NCI-H2081 (cell line): ENCODE measurements around the gene CKB.
"Not testable (repeated sequence)": the region's sequence is repeated elsewhere in the genome, so short reads cannot be mapped to it uniquely, and the experiment has no call there.

Experiments used
- DNase-seq, 2 experiments: peaks; one replicate each; lab custom pipeline; 2025; lab: John Stamatoyannopoulos, UW

Gene CKB

DNA sequence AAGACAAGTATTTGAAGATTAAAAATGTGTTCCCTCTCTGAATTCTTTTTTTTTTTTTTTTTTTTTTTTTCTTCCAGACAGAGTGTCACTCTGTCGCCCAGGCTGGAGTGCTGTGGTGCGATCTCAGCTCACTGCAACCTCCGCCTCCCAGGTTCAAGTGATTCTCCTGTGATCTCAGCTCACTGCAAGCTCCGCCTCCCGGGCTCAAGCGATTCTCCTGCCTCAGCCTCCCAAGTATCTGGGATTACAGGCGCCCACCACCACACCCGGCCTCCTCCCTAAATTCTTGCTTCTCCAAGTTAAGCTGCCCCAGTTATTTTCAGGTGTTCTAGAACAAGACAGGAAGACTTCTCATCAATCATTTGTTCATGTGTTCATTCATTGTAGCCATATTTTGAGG, 10.4 kb downstream of the CKB start:
- DNase-seq: not testable (repeated sequence)

DNA sequence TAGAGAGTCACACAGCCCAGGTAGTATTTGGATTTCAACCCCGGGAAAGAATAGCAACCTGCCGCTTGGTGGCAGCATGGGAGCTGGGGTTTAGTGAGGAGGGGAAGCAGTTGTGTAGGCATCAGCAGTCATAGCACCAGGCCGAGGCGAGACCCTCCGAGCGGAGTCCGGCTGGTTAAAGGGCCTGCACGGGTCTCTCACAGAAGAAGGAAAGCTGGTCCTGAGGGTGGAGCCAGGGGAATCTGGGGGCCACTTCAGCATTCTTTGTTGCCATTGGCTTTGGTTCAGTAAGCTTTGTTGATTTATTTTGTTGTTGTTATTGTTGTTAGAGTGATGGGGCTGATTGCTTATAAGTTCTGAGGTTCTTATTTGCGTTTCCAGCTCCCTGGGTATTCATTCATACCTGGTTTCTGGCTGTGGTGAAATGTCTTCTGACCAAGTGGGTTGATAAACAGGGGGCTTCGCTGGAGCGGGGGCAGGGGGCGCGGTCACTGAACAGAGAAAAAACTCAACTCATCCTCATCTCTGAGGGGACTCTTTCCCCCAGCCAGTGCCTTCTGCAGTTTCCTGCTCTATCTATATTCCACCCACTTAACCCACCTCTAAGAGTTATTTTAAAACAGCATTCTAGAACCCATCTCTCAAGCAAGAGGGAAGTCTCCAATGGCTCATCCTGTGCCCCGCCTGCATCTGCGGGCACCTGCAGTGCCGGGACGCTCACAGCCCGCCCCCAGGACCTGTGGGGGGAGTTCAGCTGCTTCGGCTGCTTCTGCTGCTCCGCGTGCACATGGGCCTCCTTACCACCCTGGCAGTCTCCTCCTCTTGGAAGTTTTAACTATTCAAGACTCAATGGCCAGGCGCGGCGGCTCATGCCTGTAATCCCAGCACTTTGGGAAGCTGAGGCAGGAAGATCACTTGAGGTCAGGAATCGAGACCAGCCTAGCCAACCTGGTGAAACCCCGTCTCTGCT, 11.6 kb downstream of the CKB start:
- DNase-seq: no peak

DNA sequence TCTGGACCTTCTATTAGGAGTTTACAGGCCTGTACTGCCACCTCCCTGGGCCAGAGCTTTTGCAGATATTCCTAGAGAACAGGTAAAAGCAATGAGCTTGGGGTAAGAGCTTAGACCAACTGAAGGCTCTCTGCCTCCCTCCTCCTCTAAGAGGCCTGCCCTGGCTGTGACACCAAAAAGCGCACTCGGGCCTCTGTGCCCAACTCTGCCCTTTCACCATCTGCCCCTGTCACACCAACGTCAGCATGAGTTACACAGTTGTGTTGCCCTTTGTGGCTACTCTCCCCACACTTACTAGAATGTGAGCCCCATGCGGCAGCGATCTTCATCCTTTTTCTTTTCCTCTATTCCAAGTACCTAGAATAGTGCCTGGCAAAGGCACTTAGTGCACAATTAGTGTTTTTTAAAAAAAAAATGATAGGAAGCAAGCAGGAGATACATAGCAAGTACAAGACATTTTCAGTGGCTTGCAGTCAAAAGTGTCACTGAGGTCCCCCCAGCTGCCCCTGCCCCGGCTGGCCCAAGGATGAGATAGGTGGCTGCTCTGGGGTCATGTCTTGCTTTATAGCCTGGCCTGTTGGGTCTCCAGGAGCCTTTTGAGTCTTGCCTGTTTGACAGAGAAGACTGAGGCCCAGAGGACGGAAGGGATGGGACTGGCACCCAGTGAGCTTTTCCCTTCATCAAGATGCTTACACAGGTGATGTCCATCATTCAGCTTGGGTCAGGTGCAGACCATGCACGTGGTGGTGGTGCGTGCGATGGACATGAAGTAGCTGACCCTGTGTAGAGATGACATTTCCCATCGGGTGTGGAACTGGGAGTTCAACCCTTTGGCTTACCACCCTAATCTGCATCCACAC, 12.5 kb downstream of the CKB start:
- no peak for DNase-seq

DNA sequence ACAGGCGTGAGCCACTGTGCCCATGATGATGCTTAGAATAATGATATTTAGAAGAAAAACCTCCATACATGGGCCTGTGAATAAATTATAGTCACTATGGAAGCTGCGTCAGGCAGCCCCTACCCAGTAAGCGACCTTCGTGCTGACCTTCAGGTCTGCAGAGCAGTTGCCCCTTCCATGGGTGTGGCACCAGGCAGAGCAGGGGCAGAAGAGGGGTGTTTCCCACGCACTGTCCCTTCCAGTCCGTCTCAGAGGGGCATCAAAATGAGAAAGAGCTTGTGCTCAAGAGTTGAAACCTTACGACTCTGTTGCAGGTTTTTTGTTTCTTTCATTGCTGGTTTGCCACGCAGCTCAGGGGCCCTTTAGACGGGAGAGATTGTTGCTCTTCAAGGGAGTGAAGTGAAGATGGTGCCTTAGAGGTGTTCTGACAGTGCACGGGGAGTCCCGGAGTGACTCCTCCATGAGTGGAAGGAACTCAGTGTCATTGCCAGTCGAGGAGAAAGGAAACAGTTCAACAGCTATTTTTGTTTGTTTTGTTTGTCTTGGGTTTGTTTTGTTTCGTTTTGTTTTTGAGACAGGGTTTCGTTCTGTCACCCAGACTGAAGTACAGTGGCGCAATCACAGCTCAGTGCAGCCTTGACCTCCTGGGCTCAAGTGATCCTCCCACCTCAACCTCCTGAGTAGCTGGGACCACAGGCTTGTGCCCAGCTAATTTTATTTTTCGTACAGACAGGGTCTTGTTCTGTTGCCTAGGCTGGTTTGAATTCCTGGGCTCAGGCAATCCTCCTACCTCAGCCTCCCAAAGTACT, 13.9 kb downstream of the CKB start:
- no peak for DNase-seq

DNA sequence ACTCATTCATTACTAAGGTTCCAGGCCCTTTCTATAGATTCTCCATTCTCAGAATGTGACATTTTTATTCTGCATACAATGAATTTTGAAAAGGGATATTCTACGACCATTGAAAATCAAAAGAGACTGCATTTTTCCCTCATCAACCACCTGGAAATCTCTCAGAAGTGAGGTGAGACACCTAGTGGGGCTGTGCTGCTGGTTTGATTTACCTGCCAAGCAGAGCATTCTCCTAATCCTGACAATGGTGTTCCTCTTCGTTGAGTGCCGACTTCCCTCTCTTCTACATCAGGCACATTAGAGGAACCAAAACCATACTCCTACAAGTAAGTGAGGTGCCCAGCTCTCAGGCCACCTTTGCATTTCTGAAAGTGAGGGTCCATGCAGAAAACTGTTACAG, 14.9 kb downstream of the CKB start:
- no peak for DNase-seq

DNA sequence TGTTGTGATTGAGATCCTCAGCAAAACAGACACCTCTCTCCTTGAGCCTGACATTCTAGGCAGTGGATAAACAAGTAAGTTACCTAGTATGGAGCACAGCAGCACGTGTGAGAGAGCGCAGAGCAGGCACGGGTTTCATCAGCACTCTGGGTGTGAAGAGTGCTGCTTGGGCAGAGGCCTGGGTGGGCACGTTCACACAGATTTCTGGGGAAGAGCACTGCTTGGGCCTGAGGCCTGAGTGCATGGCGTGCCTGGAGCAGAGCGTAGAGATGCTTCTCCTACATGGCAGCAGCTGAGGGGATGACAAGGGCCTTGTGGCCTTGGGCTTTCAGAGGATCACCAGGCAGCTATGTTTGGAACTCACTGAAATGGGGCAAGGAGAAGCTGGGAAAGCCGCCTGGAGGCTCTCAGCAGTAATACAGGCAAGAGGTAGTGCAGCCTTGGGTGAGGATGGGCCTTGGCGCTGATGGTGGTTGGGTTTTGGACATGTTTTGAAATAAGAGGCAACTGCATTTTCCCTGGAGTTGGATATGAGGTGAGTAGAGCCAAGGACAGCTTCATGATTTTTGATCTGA, 17.6 kb downstream of the CKB start:
- DNase-seq: no peak

DNA sequence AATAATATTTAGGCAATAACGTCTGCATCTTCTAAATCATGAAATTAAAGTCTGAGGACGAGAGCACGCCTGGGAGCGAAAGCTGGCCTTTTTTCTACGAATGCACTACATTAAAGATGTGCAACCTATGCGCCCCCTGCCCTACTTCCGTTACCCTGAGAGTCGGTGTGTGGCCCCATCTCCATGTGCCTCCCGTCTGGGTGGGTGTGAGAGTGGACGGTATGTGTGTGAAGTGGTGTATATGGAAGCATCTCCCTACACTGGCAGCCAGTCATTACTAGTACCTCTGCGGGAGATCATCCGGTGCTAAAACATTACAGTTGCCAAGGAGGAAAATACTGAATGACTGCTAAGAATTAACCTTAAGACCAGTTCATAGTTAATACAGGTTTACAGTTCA, 19.3 kb downstream of the CKB start:
- DNase-seq: no peak

DNA sequence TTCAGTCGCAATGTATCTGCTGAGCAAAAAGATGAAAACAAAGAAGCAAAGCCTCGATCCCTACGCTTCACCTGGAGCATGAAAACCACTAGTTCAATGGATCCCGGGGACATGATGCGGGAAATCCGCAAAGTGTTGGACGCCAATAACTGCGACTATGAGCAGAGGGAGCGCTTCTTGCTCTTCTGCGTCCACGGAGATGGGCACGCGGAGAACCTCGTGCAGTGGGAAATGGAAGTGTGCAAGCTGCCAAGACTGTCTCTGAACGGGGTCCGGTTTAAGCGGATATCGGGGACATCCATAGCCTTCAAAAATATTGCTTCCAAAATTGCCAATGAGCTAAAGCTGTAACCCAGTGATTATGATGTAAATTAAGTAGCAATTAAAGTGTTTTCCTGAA, 19.8 kb downstream of the CKB start:
- DNase-seq: no peak

DNA sequence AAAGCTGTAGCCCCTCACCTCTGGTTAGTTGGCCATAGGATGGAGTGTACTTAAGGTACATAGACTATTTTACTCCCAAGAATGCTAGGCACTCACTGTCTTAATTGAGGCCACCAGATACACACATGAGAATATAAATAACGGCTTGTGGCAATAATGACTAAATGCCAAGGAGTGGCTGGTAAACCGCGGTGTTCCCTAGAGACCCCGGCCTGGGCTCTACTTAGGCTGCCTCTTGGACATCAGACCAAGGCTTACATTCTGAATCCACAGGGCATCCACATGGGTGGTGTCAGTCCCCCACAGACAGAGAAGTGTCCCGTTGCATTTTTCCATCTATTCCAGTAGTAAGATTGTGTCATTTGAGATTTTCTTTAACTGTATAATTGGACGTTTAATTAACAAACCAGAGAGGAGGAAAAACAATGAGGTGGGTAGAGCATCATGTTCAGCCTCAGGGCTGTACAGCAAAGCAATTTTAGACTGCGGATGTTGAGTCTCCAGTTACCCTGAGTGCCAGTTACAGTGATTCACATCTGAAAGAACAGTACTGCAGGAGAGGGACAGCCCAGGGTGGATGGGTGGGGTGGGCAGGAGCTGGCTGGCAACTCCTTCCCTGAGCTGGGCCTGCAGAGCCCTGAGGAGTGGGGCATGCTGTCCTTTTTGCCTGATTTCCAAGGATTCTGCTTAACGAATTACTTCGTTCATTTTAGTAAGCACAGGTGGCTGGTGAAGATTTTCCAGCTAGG, 20.5 kb downstream of the CKB start:
- DNase-seq: no peak

DNA sequence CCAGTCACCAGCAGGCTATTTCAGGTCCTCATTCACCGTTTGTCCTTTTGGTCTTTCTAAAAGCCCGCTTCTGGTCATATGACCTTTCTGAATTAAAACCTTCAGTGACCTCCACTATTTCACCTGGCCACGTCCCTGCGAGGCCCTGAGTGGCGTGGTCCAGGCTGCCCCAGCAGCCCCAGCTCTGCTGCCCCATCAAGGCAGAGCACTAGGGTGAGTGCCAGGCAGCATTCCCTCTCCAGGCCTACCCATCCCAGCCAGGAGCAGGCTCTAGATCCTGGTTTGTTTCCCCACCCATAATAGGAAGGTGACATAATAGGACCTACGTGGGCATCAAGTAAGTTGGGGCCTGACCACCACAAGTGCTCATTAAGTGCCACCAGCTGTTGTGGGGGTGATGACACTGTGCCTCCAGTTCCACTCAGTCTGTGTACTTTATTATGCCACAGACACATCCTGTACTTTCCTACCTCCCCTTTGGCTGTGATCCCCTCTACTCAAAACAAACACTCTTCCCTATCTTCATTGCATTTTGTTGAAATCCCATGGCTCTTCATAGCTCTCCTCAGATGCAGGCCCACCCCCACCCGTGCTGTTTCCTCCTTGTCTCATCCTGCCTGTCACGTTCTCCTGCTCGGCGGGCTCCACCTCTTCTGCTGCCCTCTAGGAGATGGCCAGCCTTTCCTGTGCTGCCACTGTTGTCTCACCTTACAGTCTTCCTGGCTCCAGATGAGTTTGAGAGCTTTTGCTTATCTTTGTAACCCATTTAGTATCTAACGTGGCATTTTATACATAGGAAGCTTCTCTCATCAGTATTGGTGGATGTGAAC, 21.4 kb downstream of the CKB start:
- no peak for DNase-seq

DNA sequence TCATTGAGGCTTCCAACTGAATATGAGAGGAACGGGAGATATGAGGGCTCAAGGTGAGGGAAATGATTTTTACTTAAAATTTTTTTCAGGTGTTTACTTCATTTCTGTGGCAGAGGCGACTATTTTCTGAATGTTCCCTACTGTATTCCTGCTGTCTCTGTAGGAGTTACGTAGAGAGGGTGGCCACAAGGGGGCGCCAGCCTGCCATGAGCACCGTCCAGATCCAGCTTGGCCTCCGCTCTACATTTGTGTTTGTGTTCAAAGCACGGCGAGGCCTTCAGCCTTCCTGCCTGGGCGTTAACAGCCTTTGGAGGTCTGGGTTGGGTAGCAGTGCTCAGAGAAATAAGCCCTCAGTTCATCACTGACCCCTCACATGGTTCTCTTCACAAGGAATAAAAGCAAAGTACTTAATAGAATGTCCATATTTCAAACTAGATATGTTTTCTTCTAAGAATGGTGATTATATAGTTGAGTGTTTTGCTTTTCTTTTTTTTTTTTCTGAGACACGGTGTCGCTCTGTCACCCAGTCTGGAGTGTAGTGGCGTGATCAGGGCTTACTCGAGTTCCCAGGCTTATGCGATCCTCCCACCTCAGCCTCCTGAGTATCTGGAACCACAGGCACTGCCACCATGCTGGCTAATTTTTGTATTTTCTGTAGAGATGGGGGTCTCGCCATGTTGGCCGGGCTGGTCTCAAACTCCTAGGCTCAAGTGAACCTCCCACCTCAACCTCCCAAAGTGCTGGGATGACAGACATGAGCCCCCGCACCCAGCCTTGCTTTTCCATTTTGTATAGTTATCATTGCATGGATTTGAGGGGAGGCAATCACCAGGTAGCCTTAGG, 22.3 kb downstream of the CKB start:
- peak; percentile 85 to 88 for DNase-seq

DNA sequence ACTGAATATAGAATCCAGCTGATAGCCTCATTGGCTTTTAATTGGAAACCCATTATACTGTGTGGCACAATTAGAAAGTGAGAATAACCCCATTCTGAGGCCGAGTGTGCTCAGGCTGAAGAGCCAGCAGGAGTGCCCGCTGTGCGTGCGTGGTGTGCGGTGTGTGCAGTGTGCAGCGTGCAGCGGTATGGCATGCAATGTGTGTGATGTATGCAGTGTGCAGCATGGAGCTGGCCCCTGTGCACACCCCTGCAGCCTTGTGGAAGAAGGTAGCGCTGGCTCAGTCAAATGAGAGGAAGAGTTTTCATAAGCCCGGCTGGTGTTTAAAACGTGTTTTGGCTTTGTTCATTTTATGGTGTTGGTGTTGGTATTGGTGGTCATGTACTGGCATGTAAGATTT, 22.9 kb downstream of the CKB start:
- no peak for DNase-seq

DNA sequence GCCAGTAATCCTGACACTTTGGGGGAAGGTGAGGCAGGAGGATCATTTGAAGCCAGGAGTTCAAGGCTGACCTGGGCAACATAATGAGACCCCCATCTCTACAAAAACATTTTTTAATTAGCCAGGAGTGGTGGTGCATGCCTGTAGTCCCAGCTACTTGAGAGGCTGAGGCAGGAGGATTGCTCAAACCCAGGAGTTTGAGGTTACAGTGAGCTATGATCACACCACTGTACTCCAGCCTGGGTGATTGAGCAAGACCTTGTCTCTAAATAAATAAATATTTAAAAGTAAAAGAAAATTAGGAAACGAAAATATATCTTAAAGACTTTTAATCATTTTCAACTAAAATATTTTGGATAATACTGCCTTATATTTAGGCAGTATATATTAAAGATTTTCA, 25.9 kb downstream of the CKB start:
- DNase-seq: no peak

DNA sequence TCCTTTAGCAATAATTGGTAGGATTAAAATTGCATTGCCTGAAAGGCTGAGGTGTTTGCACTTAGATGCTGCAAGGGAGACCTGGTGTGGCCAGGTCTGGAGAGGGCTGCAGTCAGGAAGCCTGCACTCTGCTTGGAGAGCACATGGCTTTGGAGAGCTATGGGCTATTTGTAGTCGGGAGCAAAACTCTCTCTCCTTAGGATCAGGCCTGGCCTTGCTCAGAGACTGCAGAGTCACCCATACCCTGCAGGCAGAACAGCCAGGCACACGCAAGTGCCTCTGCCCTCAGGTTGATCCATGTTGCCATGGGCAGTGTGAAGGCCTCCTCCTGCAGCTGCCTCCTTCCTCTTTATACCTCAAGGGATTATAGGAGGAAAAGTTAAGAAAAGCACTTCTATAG, 26.8 kb downstream of the CKB start:
- no peak for DNase-seq

DNA sequence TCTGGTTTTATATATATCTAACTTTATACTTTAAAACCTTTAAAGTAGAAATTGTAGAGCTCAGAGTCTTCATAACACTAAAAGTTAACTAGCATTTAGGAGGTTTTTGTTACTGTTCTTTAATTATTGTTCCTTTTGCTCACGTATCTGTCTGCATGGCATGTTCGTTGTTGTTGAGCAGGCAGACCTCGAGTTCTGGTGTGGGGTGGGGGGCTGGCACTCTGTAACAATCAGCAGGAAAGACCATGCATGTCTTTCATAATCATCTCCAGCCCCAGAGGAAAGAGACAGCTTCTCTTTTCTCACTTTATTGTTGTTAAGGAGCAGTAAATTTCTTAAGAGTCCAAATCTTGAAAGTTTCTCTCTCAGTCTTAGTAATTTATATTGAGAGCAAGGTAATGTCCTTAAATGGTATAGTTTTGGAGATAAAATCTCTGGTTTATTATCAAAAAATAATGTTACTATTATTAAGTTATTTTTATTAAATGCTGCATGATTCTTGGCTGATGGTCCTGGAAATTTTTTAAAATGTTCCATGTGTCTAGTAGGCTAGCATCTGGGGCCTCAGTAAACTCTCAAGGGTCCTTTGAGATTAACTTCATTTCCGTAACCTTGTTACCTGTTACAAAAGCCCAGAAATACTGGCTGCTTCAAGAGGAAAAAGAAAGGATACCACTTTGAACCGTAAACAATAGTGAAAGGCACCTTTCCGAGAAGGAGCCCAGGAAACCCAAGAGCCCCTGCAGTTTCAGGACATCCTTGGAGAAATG, 30.3 kb downstream of the CKB start:
- no peak for DNase-seq

DNA sequence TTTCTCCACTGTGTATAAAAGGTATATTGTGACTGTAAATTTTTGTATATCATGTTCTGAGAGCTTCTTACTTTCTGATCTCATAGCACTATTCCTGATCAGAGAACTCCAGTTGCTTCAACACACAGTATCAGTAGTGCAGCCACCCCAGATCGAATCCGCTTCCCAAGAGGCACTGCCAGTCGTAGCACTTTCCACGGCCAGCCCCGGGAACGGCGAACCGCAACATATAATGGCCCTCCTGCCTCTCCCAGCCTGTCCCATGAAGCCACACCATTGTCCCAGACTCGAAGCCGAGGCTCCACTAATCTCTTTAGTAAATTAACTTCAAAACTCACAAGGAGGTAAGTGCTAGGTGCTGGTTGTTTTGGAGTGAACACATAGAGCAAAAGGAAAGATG, 30.9 kb downstream of the CKB start:
- no peak for DNase-seq

DNA sequence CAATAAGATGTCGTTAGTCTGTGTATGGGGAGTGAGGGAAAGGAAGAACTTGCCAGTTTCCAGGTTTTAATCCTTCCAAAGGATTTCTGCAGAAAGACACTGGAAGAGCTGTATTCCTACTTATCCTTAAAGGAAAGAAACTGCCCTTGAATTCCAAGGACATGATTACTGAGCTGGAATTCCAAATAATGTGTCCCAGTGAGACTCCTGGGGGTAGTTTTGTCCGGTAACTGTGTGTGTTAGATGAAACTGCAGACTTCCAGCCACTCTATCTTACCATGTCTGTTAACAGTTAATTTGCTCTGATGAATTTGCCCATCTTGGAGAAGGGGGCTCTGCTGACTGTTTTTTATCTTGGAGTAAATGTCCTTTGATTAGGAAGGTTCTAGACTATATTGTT, 33.0 kb downstream of the CKB start:
- no peak for DNase-seq

DNA sequence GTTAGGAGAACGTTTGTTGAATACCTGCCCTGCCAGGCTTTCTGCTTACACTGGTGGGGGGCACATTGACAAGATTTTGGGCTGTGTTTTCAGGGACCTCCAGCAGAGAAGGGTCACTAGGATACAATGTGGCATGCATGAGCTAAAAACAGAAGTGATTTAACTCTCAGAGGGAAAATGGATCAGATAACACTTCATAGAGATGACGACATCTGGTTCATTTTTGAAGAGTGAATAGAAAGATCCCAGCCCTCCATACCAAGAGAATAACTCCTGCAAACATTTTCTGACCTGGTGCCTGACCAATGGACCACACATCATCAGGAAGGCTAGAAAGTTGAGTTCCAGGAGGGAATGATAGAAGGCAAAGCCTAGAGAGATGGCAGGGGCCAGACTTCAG, 33.7 kb downstream of the CKB start:
- no peak for DNase-seq

DNA sequence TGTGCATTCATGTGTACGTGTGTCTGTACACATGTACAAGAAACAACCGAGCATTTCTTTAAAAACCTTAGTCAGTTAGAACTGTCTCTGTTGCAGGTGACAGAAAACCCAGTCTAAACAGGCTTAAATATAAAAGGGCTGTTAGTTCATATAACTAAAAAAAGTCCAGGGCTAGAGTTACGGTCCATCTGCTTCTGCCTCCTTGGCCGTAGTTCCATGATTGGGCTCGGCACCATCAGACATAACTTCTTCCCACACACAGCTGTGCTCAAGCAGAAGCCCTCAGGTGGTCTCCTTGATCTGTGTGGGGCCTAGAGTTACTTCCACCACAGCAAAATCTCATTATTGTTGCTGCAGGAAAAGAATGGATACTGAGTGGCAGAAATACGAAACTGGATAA, 34.6 kb downstream of the CKB start:
- DNase-seq: no peak
